Measurements from ENCODE around the gene LGSN.
"Not testable (repeated sequence)": the region's sequence is repeated elsewhere in the genome, so short reads cannot be mapped to it uniquely, and the experiment has no call there.

LGSN gene

GRCh38 chr6:63305277-63305676 is 14.5 kb downstream of the LGSN start:
- no peak for DNase-seq

DNA sequence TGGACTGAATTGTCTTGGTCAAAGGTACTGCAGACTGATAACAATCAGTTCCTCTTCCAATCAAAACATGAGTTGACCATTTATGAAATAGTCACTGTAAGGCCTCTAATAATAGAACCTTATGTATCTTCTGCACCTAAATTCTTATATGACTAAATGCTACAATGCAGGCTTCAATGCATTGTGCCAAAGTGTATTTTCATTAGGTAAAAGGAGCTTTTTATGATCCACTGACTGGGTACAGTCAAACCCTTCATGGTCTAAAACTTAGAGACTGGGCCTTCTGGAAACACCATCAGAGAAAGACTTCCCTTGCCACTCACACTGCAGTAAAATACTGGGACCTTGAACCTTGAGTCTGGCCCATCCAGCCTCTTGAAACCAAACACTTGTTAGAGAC is 16.3 kb downstream of the LGSN start:
- no peak for DNase-seq

DNA sequence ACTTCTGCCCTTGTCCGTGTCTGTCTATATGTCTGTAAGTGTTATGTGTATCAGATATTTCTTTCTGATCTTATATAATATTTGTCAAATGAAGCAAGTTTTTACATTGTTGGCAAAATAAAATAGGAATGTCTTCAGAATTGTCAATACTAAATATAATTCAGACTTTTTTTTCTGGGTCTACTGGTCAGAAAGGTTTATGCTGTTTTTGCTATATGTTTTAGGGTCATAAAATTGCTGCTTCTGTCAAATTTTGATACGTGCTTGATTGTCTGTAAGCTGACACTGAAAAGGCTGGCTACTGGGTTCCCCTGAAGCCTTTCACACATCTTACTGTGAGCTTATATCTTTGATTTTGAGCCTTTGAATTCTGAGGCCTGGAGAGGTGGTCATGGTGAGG is 20.1 kb downstream of the LGSN start:
- DNase-seq = no peak

- DNase-seq = no peak
Observed at GRCh38 chr6:63295553-63296194, 24.1 kb downstream of the LGSN start.

DNA sequence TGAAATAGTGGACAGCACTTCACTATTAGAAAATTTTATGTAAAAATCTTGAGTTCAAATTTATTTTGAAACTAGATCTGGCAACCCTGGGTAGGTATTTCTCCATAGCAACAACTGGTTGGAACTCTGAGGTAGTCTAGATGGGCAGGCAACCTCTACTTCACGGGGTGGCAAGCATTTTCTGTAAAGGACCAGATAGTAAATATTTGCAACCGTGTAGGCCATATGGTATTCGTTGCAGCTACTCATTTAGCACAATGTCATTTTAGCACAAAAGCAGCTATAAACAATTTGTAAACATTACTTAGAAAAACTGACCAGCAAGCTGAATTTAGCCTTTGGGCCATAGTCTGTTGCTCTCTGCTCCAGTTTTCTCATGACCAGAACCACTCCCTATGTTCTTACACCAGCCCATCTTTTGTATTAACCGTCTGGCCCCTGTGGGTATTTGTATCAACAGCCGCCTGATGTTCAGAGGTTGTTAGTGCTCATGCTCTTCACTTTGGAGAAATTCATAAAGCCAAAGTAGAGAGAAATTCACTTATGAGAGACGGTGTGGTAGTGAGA is 29.2 kb downstream of the LGSN start:
- DNase-seq = no peak

GRCh38 chr6:63289269-63289872 is 30.4 kb downstream of the LGSN start:
- no peak for DNase-seq

GRCh38 chr6:63280639-63281180 is 39.1 kb downstream of the LGSN start:
- DNase-seq = no peak

GRCh38 chr6:63278916-63279315 is 40.9 kb downstream of the LGSN start:
- DNase-seq = no peak

- no peak for DNase-seq
Observed at GRCh38 chr6:63275953-63276352, 43.8 kb downstream of the LGSN start.

DNA sequence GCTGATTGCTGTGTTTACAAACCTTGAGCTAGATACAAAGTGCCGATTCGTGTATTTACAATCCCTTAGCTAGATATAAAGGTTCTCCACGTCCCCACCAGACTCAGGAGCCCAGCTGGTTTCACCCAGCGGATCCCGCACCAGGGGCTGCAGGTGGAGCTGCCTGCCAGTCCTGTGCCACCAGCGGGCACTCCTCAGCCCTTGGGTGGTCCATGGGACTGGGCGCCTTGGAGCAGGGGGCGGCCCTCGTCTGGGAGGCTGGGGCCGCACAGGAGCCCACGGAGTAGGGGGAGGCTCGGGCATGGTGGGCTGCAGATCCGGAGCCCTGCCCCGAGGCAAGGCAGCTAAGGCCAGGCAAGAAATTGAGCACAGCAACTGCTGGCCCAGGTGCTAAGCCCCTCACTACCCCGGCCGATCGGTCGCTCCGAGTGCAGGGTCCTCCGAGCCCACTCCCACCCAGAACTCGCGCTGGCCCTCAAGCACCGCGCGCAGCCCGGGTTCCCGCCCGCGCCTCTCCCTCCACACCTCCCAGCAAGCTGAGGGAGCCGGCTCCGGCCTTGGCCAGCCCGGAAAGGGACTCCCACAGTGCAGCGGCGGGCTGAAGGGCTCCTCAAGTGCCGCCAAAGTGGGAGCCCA is 44.9 kb downstream of the LGSN start:
- not testable (repeated sequence) for DNase-seq

- no peak for DNase-seq
Observed at GRCh38 chr6:63272397-63272796, 47.4 kb downstream of the LGSN start.

DNA sequence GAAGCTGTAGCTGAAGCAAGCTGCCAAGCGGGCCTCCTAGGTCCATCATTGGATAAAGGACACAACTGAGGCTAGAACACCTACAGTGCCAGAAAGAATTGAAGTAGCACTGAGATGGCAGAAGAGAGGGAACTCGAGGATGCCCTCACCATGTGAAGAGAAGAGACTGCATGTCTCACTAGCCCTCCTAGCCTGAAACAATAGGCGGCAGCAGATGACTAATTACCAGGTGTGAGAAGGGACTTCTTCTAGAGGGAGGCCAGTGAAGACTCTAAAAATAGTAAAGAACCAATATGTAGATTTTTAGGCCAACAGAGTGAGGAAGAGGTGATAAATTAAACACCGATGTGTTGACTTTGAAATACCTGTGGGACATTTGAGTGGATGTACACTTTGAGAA is 50.3 kb downstream of the LGSN start:
- no peak for DNase-seq

- no peak for DNase-seq
Observed at GRCh38 chr6:63268574-63268973, 51.2 kb downstream of the LGSN start.

DNA sequence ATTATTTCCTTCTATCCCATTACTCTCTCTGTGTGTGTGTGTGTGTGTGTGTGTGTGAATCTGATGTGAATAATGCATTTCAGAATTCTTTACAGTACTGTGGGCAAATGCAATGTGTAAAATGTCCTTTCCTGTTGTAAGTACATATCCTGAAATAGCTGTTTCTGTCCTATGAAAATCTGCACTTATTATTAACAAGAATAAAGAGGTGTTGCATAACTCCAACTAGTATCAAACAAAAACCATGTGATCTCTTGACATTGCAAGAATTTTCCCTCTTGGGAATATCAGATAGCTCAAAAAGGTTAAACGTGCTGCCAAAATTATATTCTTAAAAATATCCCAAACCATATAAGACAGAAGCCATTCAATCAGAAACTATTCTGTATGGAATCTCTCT is 52.0 kb downstream of the LGSN start:
- no peak for DNase-seq

GRCh38 chr6:63267046-63267445 is 52.7 kb downstream of the LGSN start:
- DNase-seq = no peak

- no peak for DNase-seq
Observed at GRCh38 chr6:63263444-63263843, 56.3 kb downstream of the LGSN start.

GRCh38 chr6:63261820-63262219 is 58.0 kb downstream of the LGSN start:
- no peak for DNase-seq

- no peak for DNase-seq
Observed at GRCh38 chr6:63259153-63259552, 60.6 kb downstream of the LGSN start.

GRCh38 chr6:63249875-63250482 is 69.8 kb downstream of the LGSN start:
- DNase-seq = no peak

GRCh38 chr6:63246581-63246980 is 73.2 kb downstream of the LGSN start:
- DNase-seq = no peak

DNA sequence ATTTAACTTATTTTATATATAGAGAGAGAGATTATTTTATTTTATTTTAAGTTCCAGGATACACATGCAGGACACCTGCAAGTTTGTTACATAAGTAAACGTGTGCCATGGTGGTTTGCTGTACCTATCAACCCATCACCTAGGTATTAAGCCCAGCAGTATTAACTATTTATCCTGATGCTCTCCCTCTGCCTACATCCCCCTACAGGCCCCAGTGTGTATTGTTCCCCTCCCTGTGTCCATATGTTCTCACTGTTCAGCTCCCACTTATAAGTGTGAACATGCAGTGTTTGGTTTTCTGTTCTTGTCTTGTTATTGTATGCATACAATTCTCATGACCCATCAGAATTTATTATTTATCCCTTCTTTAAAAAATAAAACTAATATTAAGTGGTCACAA is 73.9 kb downstream of the LGSN start:
- DNase-seq = no peak

DNA sequence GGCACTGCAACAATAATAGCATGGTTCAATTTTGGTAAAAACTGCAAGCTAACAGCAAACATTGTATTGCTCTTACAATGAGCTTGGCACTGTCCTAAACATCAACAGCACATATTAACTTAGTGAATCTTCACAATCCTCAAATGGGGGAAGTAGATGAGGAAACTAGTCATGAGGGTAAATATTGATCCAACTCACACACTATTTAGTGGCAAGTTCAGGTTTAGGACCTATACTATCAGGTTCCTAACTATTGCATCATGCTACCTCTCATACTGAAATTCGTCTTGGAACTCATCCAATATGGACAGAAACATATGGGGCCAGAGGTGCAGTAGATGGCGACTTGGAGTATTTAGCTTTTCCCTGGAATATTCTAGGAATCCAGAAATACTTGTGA is 74.4 kb downstream of the LGSN start:
- no peak for DNase-seq

- DNase-seq = no peak
Observed at GRCh38 chr6:63236398-63236817, 83.4 kb downstream of the LGSN start.

GRCh38 chr6:63230511-63230910 is 89.3 kb downstream of the LGSN start:
- not testable (repeated sequence) for DNase-seq

Data from NCI-H510A (cell line).